HAP-1 (cell line): ENCODE results near the gene REL.

ENCODE experiments used
- DNase-seq, 2 experiments: peaks; one replicate each; pipeline ENCODE4 v3.0.0-alpha.2; 2016 to 2020; ENCODE audit warnings: low spot score in 2 of 2
- H3K27me3 ChIP-seq: fragments of 250-450 bp; sonication (Bioruptor Pico); 2 replicates; pipeline ENCODE4 v1.5.1; 2020; ENCODE audit warnings: low read depth, mild to moderate bottlenecking, moderate library complexity
- H3K36me3 ChIP-seq: fragments of 250-450 bp; sonication (Bioruptor Pico); replicated peaks from 2 replicates; pipeline ENCODE4 v1.5.1; 2020; ENCODE audit warnings: mild to moderate bottlenecking
- H3K4me1 ChIP-seq: fragments of 250-450 bp; sonication (Bioruptor Pico); 2 replicates; pipeline ENCODE4 v1.5.1; 2020; ENCODE audit warnings: mild to moderate bottlenecking
- H3K4me3 ChIP-seq: fragments of 250-450 bp; sonication (Bioruptor Pico); 2 replicates; pipeline ENCODE4 v1.5.1; 2020; ENCODE audit warnings: mild to moderate bottlenecking, moderate library complexity
- H3K9me3 ChIP-seq: fragments of 250-450 bp; sonication (Bioruptor Pico); 2 replicates; pipeline ENCODE4 v1.5.1; 2020; ENCODE audit warnings: mild to moderate bottlenecking, moderate library complexity
- in situ Hi-C: fragments of 300-500 bp; cut with MboI; formaldehyde crosslinking; loops from 3 replicates; pipeline ENCODE4 v1.14.3; 2020; ENCODE audit warnings: low sequenced_read_pairs, inconsistent platforms, mixed read lengths

Gene REL

GRCh38 chr2:60954139-60954538 is 72.8 kb downstream of the REL start:
- in situ Hi-C loops = no loop called here
- Histone ChIP-seq H3K36me3 (no peaks in the 10 kb centered on the region), H3K4me3 (no peak overlapping the region), H3K27me3 (no peaks in the 10 kb centered on the region), H3K4me1 (no peaks in the 10 kb centered on the region), H3K9me3 (no peaks in the 10 kb centered on the region)
- DNase-seq = no peak

GRCh38 chr2:60957224-60957623 is 75.8 kb downstream of the REL start:
- H3K27me3 ChIP-seq = no peaks in the 10 kb centered on the region
- H3K9me3 ChIP-seq = no peaks in the 10 kb centered on the region
- in situ Hi-C loops = no loop called here
- no peak for DNase-seq
- no peaks in the 10 kb centered on the region for H3K36me3 ChIP-seq
- H3K4me1 ChIP-seq = no peaks in the 10 kb centered on the region
- H3K4me3 ChIP-seq = no peak overlapping the region

DNA sequence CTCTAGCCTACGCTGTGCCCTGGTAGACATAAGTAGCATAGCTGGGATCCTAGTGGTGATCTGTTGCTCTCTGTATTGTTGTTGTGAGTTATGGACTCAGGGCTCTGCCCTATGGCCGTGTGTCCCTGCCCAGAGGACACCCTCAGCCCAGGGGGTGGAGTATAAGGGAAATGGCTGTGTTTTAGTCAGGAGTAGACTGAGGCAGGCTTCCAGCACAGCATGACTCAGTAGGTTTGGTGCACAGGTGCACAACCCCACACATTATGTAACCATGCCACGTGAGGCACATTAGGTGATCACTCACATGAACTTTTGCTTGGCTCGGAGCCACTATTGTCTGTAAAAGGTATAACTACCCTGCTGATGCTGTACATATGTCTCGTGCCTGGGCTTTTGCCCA is 76.3 kb downstream of the REL start:
- Histone ChIP-seq H3K27me3 (no peaks in the 10 kb centered on the region), H3K4me3 (no peak overlapping the region), H3K4me1 (no peaks in the 10 kb centered on the region), H3K36me3 (no peaks in the 10 kb centered on the region), H3K9me3 (no peaks in the 10 kb centered on the region)
- no peak for DNase-seq
- in situ Hi-C loops = no loop called here

- no peak for DNase-seq
- Histone ChIP-seq H3K27me3 (no peaks in the 10 kb centered on the region), H3K36me3 (no peaks in the 10 kb centered on the region), H3K4me1 (no peaks in the 10 kb centered on the region), H3K4me3 (no peak overlapping the region), H3K9me3 (no peaks in the 10 kb centered on the region)
- in situ Hi-C loops = no loop called here
Observed at GRCh38 chr2:60958361-60958760, 77.0 kb downstream of the REL start.

- Histone ChIP-seq H3K27me3 (no peaks in the 10 kb centered on the region), H3K36me3 (no peaks in the 10 kb centered on the region), H3K4me3 (no peak overlapping the region), H3K4me1 (no peaks in the 10 kb centered on the region), H3K9me3 (no peaks in the 10 kb centered on the region)
- DNase-seq = no peak
- in situ Hi-C loops = no loop called here
Observed at GRCh38 chr2:60958800-60959199, 77.4 kb downstream of the REL start.

- Histone ChIP-seq H3K9me3 (no peaks in the 10 kb centered on the region), H3K36me3 (no peaks in the 10 kb centered on the region), H3K4me3 (no peak overlapping the region), H3K4me1 (no peaks in the 10 kb centered on the region), H3K27me3 (no peaks in the 10 kb centered on the region)
- in situ Hi-C loops = no loop called here
- no peak for DNase-seq
Observed at GRCh38 chr2:60959501-60959900, 78.1 kb downstream of the REL start.

DNA sequence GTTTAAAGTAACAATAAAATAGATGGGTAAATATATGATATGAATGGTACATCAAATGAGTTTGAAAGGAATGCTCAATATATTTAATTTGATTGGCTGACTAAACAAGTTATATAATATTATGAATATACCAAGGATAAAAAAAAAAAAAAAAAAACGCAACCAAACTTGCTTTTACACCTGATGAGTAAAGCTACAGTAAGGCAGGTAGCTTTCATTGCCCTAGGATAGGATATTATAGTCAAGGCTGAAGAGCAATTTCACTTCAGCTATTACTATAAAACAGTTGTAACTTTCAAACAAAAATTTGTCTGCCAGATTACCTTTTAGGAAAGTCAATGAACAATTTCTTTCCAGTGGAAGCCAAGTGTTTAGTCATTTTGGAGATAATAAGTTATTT is 79.3 kb downstream of the REL start:
- Histone ChIP-seq H3K4me3 (no peak overlapping the region), H3K27me3 (no peaks in the 10 kb centered on the region), H3K4me1 (no peaks in the 10 kb centered on the region), H3K36me3 (no peaks in the 10 kb centered on the region), H3K9me3 (no peaks in the 10 kb centered on the region)
- no peak for DNase-seq
- in situ Hi-C loops = no loop called here

DNA sequence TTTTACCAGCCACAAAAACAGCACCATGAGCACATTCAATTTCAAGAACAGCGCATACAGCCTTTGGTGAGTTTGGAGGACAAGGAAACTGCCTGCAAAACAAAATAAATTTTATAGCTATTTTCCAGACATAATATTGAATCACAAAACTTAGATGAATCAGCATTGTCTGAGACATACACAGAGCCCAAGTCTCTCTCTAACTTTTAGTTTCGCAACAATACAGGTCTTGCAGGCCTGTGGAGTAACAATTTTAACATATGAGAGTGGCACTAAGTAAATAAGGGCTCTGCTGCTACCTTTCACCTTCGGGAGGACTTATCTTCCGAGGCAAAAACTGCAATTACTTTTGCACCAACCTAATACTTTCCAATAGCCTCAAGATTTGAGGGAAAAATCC is 80.1 kb downstream of the REL start:
- H3K36me3 ChIP-seq = no peaks in the 10 kb centered on the region
- no peaks in the 10 kb centered on the region for H3K4me1 ChIP-seq
- no peak for DNase-seq
- no peak overlapping the region for H3K4me3 ChIP-seq
- no peaks in the 10 kb centered on the region for H3K9me3 ChIP-seq
- no peaks in the 10 kb centered on the region for H3K27me3 ChIP-seq
- in situ Hi-C loops = no loop called here

GRCh38 chr2:60962528-60962927 is 81.2 kb downstream of the REL start:
- Histone ChIP-seq H3K27me3 (no peaks in the 10 kb centered on the region), H3K4me1 (no peaks in the 10 kb centered on the region), H3K9me3 (no peaks in the 10 kb centered on the region), H3K36me3 (no peaks in the 10 kb centered on the region), H3K4me3 (no peak overlapping the region)
- DNase-seq = no peak
- in situ Hi-C loops = no loop called here

DNA sequence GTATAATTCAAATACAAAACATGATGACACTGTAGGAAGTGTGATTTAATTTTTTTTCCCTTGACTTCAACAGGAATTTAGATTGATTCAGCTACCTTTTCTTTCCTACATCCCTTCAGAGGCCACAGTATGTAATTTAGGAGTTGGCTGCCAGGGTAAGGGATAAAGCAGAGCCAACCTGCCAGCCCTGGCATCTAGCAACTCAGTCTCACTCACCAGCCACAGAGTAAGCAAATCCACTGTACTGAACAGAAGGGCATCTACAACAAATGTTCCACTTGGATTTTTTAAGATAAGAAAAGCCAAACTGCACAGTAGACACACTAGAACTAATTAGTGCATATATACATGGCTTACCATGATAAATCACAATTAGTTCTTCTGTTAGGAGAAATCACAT is 81.8 kb downstream of the REL start:
- no peaks in the 10 kb centered on the region for H3K27me3 ChIP-seq
- in situ Hi-C loops = no loop called here
- no peaks in the 10 kb centered on the region for H3K36me3 ChIP-seq
- no peaks in the 10 kb centered on the region for H3K4me1 ChIP-seq
- H3K9me3 ChIP-seq = no peaks in the 10 kb centered on the region
- no peak for DNase-seq
- no peak overlapping the region for H3K4me3 ChIP-seq

- Histone ChIP-seq H3K27me3 (no peaks in the 10 kb centered on the region), H3K4me3 (no peak overlapping the region), H3K4me1 (no peaks in the 10 kb centered on the region), H3K36me3 (no peaks in the 10 kb centered on the region), H3K9me3 (no peaks in the 10 kb centered on the region)
- DNase-seq = no peak
- in situ Hi-C loops = no loop called here
Observed at GRCh38 chr2:60964651-60965498, 83.5 kb downstream of the REL start.

GRCh38 chr2:60965499-60965785 is 84.1 kb downstream of the REL start:
- no peaks in the 10 kb centered on the region for H3K4me1 ChIP-seq
- no peaks in the 10 kb centered on the region for H3K36me3 ChIP-seq
- H3K27me3 ChIP-seq = no peaks in the 10 kb centered on the region
- in situ Hi-C loops = no loop called here
- H3K9me3 ChIP-seq = no peaks in the 10 kb centered on the region
- no peak overlapping the region for H3K4me3 ChIP-seq
- no peak for DNase-seq

GRCh38 chr2:60966507-60967405 is 85.4 kb downstream of the REL start:
- DNase-seq = no peak
- H3K4me1 ChIP-seq = no peaks in the 10 kb centered on the region
- H3K27me3 ChIP-seq = no peaks in the 10 kb centered on the region

DNA sequence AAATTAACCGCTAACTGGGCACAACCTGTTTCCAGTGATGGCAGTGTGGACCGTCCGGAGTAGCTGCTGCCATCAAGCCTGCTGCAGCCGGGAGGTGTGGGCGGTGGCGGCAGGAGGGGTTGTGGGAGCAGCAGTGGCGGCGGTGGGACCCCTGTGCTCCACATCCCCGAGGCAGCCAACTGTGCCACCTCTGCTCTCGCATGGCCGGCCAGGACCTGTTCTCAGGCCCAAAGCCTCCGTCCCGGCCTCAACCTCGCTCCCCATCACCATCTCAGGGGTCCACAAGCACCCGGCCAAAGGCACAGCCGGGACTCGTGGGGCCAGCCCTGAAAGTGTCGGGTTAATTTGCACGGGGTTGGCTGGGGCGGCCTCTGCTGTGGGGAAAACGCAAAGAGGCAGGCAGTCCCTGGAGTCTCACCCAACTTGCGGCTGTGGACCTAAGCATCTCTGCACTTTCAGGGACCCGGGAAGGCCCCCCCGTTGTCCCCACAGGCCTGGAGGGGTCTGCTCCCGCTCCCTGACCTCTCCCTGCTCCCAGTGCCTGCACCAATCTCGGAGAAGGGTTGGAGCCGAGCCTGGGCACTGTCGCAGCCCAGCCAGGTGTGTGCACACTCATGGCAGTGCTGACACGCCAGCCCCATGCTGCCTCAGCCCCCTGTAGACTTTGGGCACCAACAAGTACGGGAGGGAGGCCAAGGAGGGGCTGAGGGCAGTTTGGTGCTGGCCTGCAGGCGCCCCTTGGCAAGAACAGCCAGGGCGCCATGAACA is 91.7 kb downstream of the REL start:
- Histone ChIP-seq H3K4me1 (no peaks in the 10 kb centered on the region), H3K9me3 (no peaks in the 10 kb centered on the region), H3K27me3 (no peaks in the 10 kb centered on the region), H3K4me3 (no peak overlapping the region), H3K36me3 (no peaks in the 10 kb centered on the region)
- DNase-seq = no peak
- in situ Hi-C loops = no loop called here

More at GRCh38 chr2:60966507-60967405, 85.4 kb downstream of the REL start:
- H3K9me3 ChIP-seq = no peaks in the 10 kb centered on the region
- no peaks in the 10 kb centered on the region for H3K36me3 ChIP-seq
- no peak overlapping the region for H3K4me3 ChIP-seq
- in situ Hi-C loops = no loop called here
